Measurements from ENCODE around the gene TIE1. TPM values are rescaled to one million over a fixed set of nuclear protein-coding genes. Genes with fewer than 3 reads are reported as not detected.
A peak's percentile ranks its signal among the peaks of the same experiment; 100 is the strongest.

The TIE1 gene
- total RNA-seq, 2 experiments from 2014 or later = not detected

GRCh38 chr1:43348809-43349593, 48.2 kb downstream of the TIE1 start:
- Mint-ChIP-seq H3K27ac (peak overlapping the region; percentile 91), H3K4me1 (peaks cover 17% of the 10 kb centered on the region), H3K36me3 (ENCODE audit: low read depth) (no peaks in the 10 kb centered on the region), H3K4me3 (peak overlapping the region; percentile 74), H3K9me3 (no peaks in the 10 kb centered on the region), H3K27me3 (no peaks in the 10 kb centered on the region)
- ChIA-PET POLR2A (interaction anchor here (1.4 kb wide), 1 partner anchor 19 kb away, joined by 3 read pairs; the partner anchor contains the start of gene ELOVL1), CTCF (no interaction called here)
- peak; percentile 76 for DNase-seq

GRCh38 chr1:43349594-43350306, 49.0 kb downstream of the TIE1 start:
- ChIA-PET POLR2A (interaction anchor here (1.4 kb wide), 1 partner anchor 18 kb away, joined by 3 read pairs; the partner anchor contains the start of gene ELOVL1), CTCF (no interaction called here)
- H3K4me1 Mint-ChIP-seq = peaks cover 17% of the 10 kb centered on the region
- DNase-seq = no peak
- H3K27ac Mint-ChIP-seq = peak overlapping the region; percentile 91
- peak overlapping the region; percentile 74 for H3K4me3 Mint-ChIP-seq
- no peaks in the 10 kb centered on the region for H3K27me3 Mint-ChIP-seq
- no peaks in the 10 kb centered on the region for H3K9me3 Mint-ChIP-seq
- no peaks in the 10 kb centered on the region for H3K36me3 Mint-ChIP-seq (ENCODE audit: low read depth)

- DNase-seq = no peak
- no peaks in the 10 kb centered on the region for H3K36me3 Mint-ChIP-seq (ENCODE audit: low read depth)
- ChIA-PET POLR2A (no interaction called here), CTCF (interaction anchor here (1.2 kb wide), 1 partner anchor 16 kb away, joined by 3 read pairs; the partner anchor contains the start of gene ELOVL1)
- no peak overlapping the region for H3K4me3 Mint-ChIP-seq
- no peak overlapping the region for H3K27ac Mint-ChIP-seq
- no peaks in the 10 kb centered on the region for H3K27me3 Mint-ChIP-seq
- H3K4me1 Mint-ChIP-seq = peaks cover 17% of the 10 kb centered on the region
- no peaks in the 10 kb centered on the region for H3K9me3 Mint-ChIP-seq
These were observed 50.2 kb downstream of the TIE1 start for GRCh38 chr1:43350976-43351375.

- POLR2A ChIA-PET = no interaction called here
- Mint-ChIP-seq H3K4me1 (peaks cover 17% of the 10 kb centered on the region), H3K27me3 (no peaks in the 10 kb centered on the region), H3K4me3 (no peak overlapping the region), H3K9me3 (no peaks in the 10 kb centered on the region), H3K27ac (no peak overlapping the region), H3K36me3 (ENCODE audit: low read depth) (no peaks in the 10 kb centered on the region)
- CTCF ChIA-PET = interaction anchor here (1.2 kb wide), 1 partner anchor 16 kb away, joined by 3 read pairs; the partner anchor contains the start of gene ELOVL1
- DNase-seq = no peak
These were observed 50.9 kb downstream of the TIE1 start for GRCh38 chr1:43351421-43352350.

GRCh38 chr1:43352351-43352705, 51.5 kb downstream of the TIE1 start:
- H3K4me1 Mint-ChIP-seq = peaks cover 23% of the 10 kb centered on the region
- CTCF ChIA-PET = no interaction called here
- H3K9me3 Mint-ChIP-seq = no peaks in the 10 kb centered on the region
- POLR2A ChIA-PET = no interaction called here
- no peak overlapping the region for H3K4me3 Mint-ChIP-seq
- H3K27ac Mint-ChIP-seq = peak overlapping the region; percentile 11
- no peak for DNase-seq
- H3K36me3 Mint-ChIP-seq (ENCODE audit: low read depth) = peaks cover 2% of the 10 kb centered on the region
- no peaks in the 10 kb centered on the region for H3K27me3 Mint-ChIP-seq

- Mint-ChIP-seq H3K4me3 (no peak overlapping the region), H3K36me3 (ENCODE audit: low read depth) (peaks cover 4% of the 10 kb centered on the region), H3K27me3 (no peaks in the 10 kb centered on the region), H3K4me1 (peaks cover 28% of the 10 kb centered on the region), H3K9me3 (no peaks in the 10 kb centered on the region), H3K27ac (no peak overlapping the region)
- DNase-seq = no peak
- POLR2A ChIA-PET = no interaction called here
- CTCF ChIA-PET = interaction anchor here (0.6 kb wide), 1 partner anchor 505 kb away, joined by 4 read pairs; no protein-coding TSS in a partner anchor
These were observed 52.1 kb downstream of the TIE1 start for GRCh38 chr1:43352881-43353280.

GRCh38 chr1:43354471-43354870, 53.7 kb downstream of the TIE1 start:
- H3K27me3 Mint-ChIP-seq = no peaks in the 10 kb centered on the region
- peaks cover 10% of the 10 kb centered on the region for H3K36me3 Mint-ChIP-seq (ENCODE audit: low read depth)
- H3K4me1 Mint-ChIP-seq = peaks cover 31% of the 10 kb centered on the region
- H3K9me3 Mint-ChIP-seq = no peaks in the 10 kb centered on the region
- no peak overlapping the region for H3K4me3 Mint-ChIP-seq
- ChIA-PET CTCF (interaction anchor here (0.6 to 1.9 kb wide), 4 partner anchors 14 to 135 kb away, joined by 3 to 5 read pairs (median 4); partner anchors contain the start of genes ELOVL1, MED8 and SZT2), POLR2A (no interaction called here)
- no peak overlapping the region for H3K27ac Mint-ChIP-seq
- no peak for DNase-seq

GRCh38 chr1:43354936-43355335, 54.2 kb downstream of the TIE1 start:
- Mint-ChIP-seq H3K27me3 (no peaks in the 10 kb centered on the region), H3K9me3 (no peaks in the 10 kb centered on the region), H3K36me3 (ENCODE audit: low read depth) (peaks cover 14% of the 10 kb centered on the region), H3K4me1 (peaks cover 31% of the 10 kb centered on the region), H3K4me3 (no peak overlapping the region), H3K27ac (no peak overlapping the region)
- POLR2A ChIA-PET = no interaction called here
- no peak for DNase-seq
- CTCF ChIA-PET = interaction anchor here (0.6 to 1.9 kb wide), 2 partner anchors 13 to 83 kb away, joined by 4 to 5 read pairs; partner anchors contain the start of gene ELOVL1

- peaks cover 36% of the 10 kb centered on the region for H3K36me3 Mint-ChIP-seq (ENCODE audit: low read depth)
- H3K27me3 Mint-ChIP-seq = no peaks in the 10 kb centered on the region
- H3K27ac Mint-ChIP-seq = no peak overlapping the region
- CTCF ChIA-PET = interaction anchor here (0.7 to 1.5 kb wide), 2 partner anchors 17 to 116 kb away, joined by 3 to 9 read pairs; no protein-coding TSS in a partner anchor
- no peak for DNase-seq
- H3K4me3 Mint-ChIP-seq = peak overlapping the region; percentile 99
- peaks cover 52% of the 10 kb centered on the region for H3K4me1 Mint-ChIP-seq
- POLR2A ChIA-PET = no interaction called here
- H3K9me3 Mint-ChIP-seq = no peaks in the 10 kb centered on the region
These were observed 56.5 kb downstream of the TIE1 start for GRCh38 chr1:43357251-43357650.

- Mint-ChIP-seq H3K4me1 (peaks cover 51% of the 10 kb centered on the region), H3K4me3 (peak overlapping the region; percentile 99), H3K27me3 (no peaks in the 10 kb centered on the region), H3K27ac (peak overlapping the region; percentile 95), H3K9me3 (no peaks in the 10 kb centered on the region), H3K36me3 (ENCODE audit: low read depth) (peaks cover 45% of the 10 kb centered on the region)
- peak; percentile 26 for DNase-seq
- ChIA-PET CTCF (interaction anchor here (0.5 to 1.5 kb wide), 4 partner anchors 9 to 38 kb away, joined by 3 to 5 read pairs (median 4); partner anchors contain the start of gene ELOVL1), POLR2A (interaction anchor here (0.6 to 1.2 kb wide), 3 partner anchors 10 to 514 kb away, joined by 3 to 5 read pairs (median 3); partner anchors contain the start of gene ELOVL1)
These were observed 57.5 kb downstream of the TIE1 start for GRCh38 chr1:43358121-43358745.

- peak within 1 kb of the TSS; percentile 99 for H3K4me3 Mint-ChIP-seq
- H3K9me3 Mint-ChIP-seq = no peaks in the 10 kb centered on the region
- POLR2A ChIA-PET = interaction anchor here (0.6 to 1.2 kb wide), 3 partner anchors 9 to 515 kb away, joined by 3 to 5 read pairs (median 3); partner anchors contain the start of gene ELOVL1
- CTCF ChIA-PET = interaction anchor here (0.8 to 1.6 kb wide), 4 partner anchors 8 to 23 kb away, joined by 3 to 5 read pairs (median 3); partner anchors contain the start of gene ELOVL1
- peak within 1 kb of the TSS; percentile 95 for H3K27ac Mint-ChIP-seq
- H3K36me3 Mint-ChIP-seq (ENCODE audit: low read depth) = peaks cover 49% of the 10 kb centered on the region
- peak; percentile 100 for DNase-seq
- H3K4me1 Mint-ChIP-seq = peaks cover 56% of the 10 kb centered on the region
- no peaks in the 10 kb centered on the region for H3K27me3 Mint-ChIP-seq
These were observed 58.2 kb downstream of the TIE1 start, which contains the start of gene CDC20 for GRCh38 chr1:43358746-43359693. CDC20 (plus strand) TSS chr1:43358981; CDS start chr1:43359216, 235 bp downstream.
